H1 (cell line): ENCODE data around the gene DPP10. TPM values are rescaled to one million over a fixed set of nuclear protein-coding genes. Genes with fewer than 3 reads are reported as not detected.

Source experiments
- CTCF ChIA-PET: fragments of 300-600 bp; sonication (Branson Sonifier 250); formaldehyde crosslinking; loops from one replicate; lab custom pipeline; 2021; ENCODE audit not compliant: partially characterized antibody; lab: Charles Lee
- POLR2A ChIA-PET: fragments of 300-600 bp; sonication (Branson Sonifier 250); formaldehyde crosslinking; loops from one replicate; lab custom pipeline; 2021; ENCODE audit warnings: inconsistent platforms; ENCODE audit not compliant: partially characterized antibody; lab: Charles Lee
- DNase-seq, 2 experiments: peaks; one replicate each; pipeline versions ENCODE4 v3.0.0 to v3.0.0-alpha.2; 2010 to 2022; ENCODE audit warnings: low spot score in 2 of 2, low read depth in 1 of 2, mixed read lengths in 1 of 2
- FAIRE-seq: peaks from 2 replicates; lab custom pipeline; 2011; peaks lifted over from hg19 to GRCh38; lab: Jason Lieb, UNC
- H2AFZ ChIP-seq: 2 replicates; pipeline ENCODE4 v1.8.1; 2012; ENCODE audit warnings: low read length, inconsistent platforms
- H2AK5ac ChIP-seq: 2 replicates; pipeline ENCODE4 v1.6.1; 2013; ENCODE audit warnings: low read depth, low read length
- H2BK120ac ChIP-seq: replicated peaks from 2 replicates; pipeline ENCODE3; 2013; ENCODE audit warnings: low read depth, low read length, inconsistent platforms
- H2BK12ac ChIP-seq: 2 replicates; pipeline ENCODE4 v1.6.1; 2013; ENCODE audit warnings: low read depth, low read length
- H2BK15ac ChIP-seq: 2 replicates; pipeline ENCODE4 v1.6.1; 2013; ENCODE audit warnings: low read length
- H2BK20ac ChIP-seq: 2 replicates; pipeline ENCODE4 v1.6.1; 2013; ENCODE audit warnings: low read length
- H2BK5ac ChIP-seq: 2 replicates; pipeline ENCODE4 v1.6.1; 2013; ENCODE audit warnings: low read depth, low read length
- H3K14ac ChIP-seq: 2 replicates; pipeline ENCODE4 v1.6.1; 2013; ENCODE audit warnings: inconsistent platforms; ENCODE audit not compliant: insufficient read length
- H3K18ac ChIP-seq: 2 replicates; pipeline ENCODE4 v1.6.1; 2013; ENCODE audit warnings: low read length; ENCODE audit errors: extremely low read depth
- H3K23ac ChIP-seq: 2 replicates; pipeline ENCODE4 v1.6.1; 2013; ENCODE audit warnings: inconsistent platforms; ENCODE audit not compliant: insufficient read length
- H3K23me2 ChIP-seq: 2 replicates; pipeline ENCODE4 v1.6.1; 2013; ENCODE audit warnings: low read depth, low read length
- H3K27ac ChIP-seq: 2 replicates; pipeline ENCODE4 v1.6.1; 2011; ENCODE audit warnings: low read depth, low read length, inconsistent platforms
- H3K27me3 ChIP-seq, 4 experiments: replicated peaks in 1 of 4; 1 replicate in 1 of 4; 2 replicates in 3 of 4; pipeline versions ENCODE4 v1.6.1 to v1.8.1; 2011 to 2013; ENCODE audit warnings: low read length in 3 of 4, mild to moderate bottlenecking in 3 of 4, inconsistent platforms in 2 of 4, mixed read lengths in 2 of 4, moderate library complexity in 1 of 4; ENCODE audit not compliant: control insufficient read depth in 3 of 4, insufficient read depth in 3 of 4; ENCODE audit errors: extremely low read depth in 1 of 4
- H3K36me3 ChIP-seq, 4 experiments: 2 replicates each; pipeline versions ENCODE4 v1.6.1 to v1.8.1; 2011 to 2013; ENCODE audit warnings: mild to moderate bottlenecking in 4 of 4, low read length in 3 of 4, moderate library complexity in 2 of 4, control low read depth in 1 of 4, inconsistent platforms in 1 of 4; ENCODE audit not compliant: insufficient read depth in 4 of 4, control insufficient read depth in 2 of 4
- H3K4ac ChIP-seq: replicated peaks from 2 replicates; pipeline ENCODE3; 2013; ENCODE audit warnings: low read length, low read depth, mixed read lengths, inconsistent platforms; ENCODE audit not compliant: insufficient read length
- H3K4me1 ChIP-seq, 4 experiments: replicated peaks in 1 of 4; 1 replicate in 1 of 4; 2 replicates in 3 of 4; pipeline versions ENCODE4 v1.6.1 to v1.8.1; 2011 to 2013; ENCODE audit warnings: low read length in 3 of 4, inconsistent platforms in 2 of 4, mixed read lengths in 1 of 4; ENCODE audit not compliant: insufficient read depth in 4 of 4, control insufficient read depth in 3 of 4
- H3K4me2 ChIP-seq, 2 experiments: 2 replicates each; pipeline versions ENCODE4 v1.6.1 to v1.8.1; 2011 to 2013; ENCODE audit warnings: low read depth in 2 of 2, low read length in 2 of 2, control low read depth in 1 of 2, inconsistent platforms in 1 of 2, mild to moderate bottlenecking in 1 of 2; ENCODE audit not compliant: insufficient read depth in 1 of 2
- H3K4me3 ChIP-seq, 4 experiments: fragments of 200-600, 300-600 bp in 1 of 4; sonication (generic), shearing (Covaris generic), sonication (Bioruptor Twin) in 1 of 4; 2 replicates each; pipeline versions ENCODE4 v1.5.1 to v1.8.1; 2011 to 2016; ENCODE audit warnings: low read length in 4 of 4, low read depth in 3 of 4, control low read depth in 2 of 4, inconsistent platforms in 2 of 4, mild to moderate bottlenecking in 2 of 4, mixed read lengths in 1 of 4, moderate library complexity in 1 of 4; ENCODE audit not compliant: insufficient read depth in 2 of 4; ENCODE audit errors: extremely low read depth in 1 of 4
- H3K56ac ChIP-seq: replicated peaks from 2 replicates; pipeline ENCODE3; 2013; ENCODE audit warnings: low read depth, mild to moderate bottlenecking, mixed read lengths, low read length, inconsistent platforms; ENCODE audit not compliant: insufficient read length
- H3K79me1 ChIP-seq: 2 replicates; pipeline ENCODE4 v1.6.1; 2013; ENCODE audit warnings: low read depth, low read length, control low read depth
- H3K79me2 ChIP-seq, 2 experiments: 2 replicates each; pipeline versions ENCODE4 v1.6.1 to v1.8.1; 2012 to 2013; ENCODE audit warnings: low read length in 2 of 2, mild to moderate bottlenecking in 2 of 2, inconsistent platforms in 1 of 2; ENCODE audit not compliant: insufficient read depth in 2 of 2, control insufficient read depth in 1 of 2
- H3K9ac ChIP-seq, 4 experiments: replicated peaks in 1 of 4; 1 replicate in 1 of 4; 2 replicates in 3 of 4; pipeline versions ENCODE4 v1.6.1 to v1.8.1; 2011 to 2013; ENCODE audit warnings: low read depth in 3 of 4, low read length in 3 of 4, control low read depth in 2 of 4, mild to moderate bottlenecking in 2 of 4, moderate library complexity in 2 of 4, inconsistent platforms in 1 of 4; ENCODE audit errors: extremely low read depth in 1 of 4
- H3K9me3 ChIP-seq, 2 experiments: 2 replicates each; pipeline versions ENCODE4 v1.6.1 to v1.8.1; 2012 to 2013; ENCODE audit warnings: mild to moderate bottlenecking in 2 of 2, moderate library complexity in 2 of 2, control low read depth in 1 of 2, inconsistent platforms in 1 of 2, low read depth in 1 of 2, low read length in 1 of 2, mixed read lengths in 1 of 2; ENCODE audit not compliant: insufficient read depth in 2 of 2
- H4K20me1 ChIP-seq, 2 experiments: replicated peaks in 1 of 2; 2 replicates each; pipeline versions ENCODE3 to v1.8.1; 2011 to 2013; ENCODE audit warnings: inconsistent platforms in 2 of 2, low read length in 2 of 2, mild to moderate bottlenecking in 1 of 2; ENCODE audit not compliant: insufficient read depth in 2 of 2, control insufficient read depth in 1 of 2
- H4K5ac ChIP-seq: 2 replicates; pipeline ENCODE4 v1.6.1; 2013; ENCODE audit warnings: low read length, low read depth, mixed read lengths, inconsistent platforms; ENCODE audit not compliant: insufficient read length
- H4K8ac ChIP-seq: 2 replicates; pipeline ENCODE4 v1.8.0; 2013; ENCODE audit warnings: mild to moderate bottlenecking, moderate library complexity, low read length, inconsistent platforms; ENCODE audit not compliant: insufficient read depth; ENCODE audit errors: extremely low read depth
- H4K91ac ChIP-seq: replicated peaks from 2 replicates; pipeline ENCODE3; 2013; ENCODE audit warnings: low read length, mixed read lengths, inconsistent platforms; ENCODE audit not compliant: insufficient read length
- BRCA1 ChIP-seq: IDR thresholded peaks from 2 replicates; pipeline ENCODE4 v1.6.1; 2012; ENCODE audit warnings: low read depth, low read length, improper control_type of control experiment
- PHF8 ChIP-seq: fragments of 200-600 bp; sonication (generic); conservative IDR thresholded peaks from 2 replicates; pipeline ENCODE4 v1.7.1; 2012; ENCODE audit warnings: low read depth, mild to moderate bottlenecking, inconsistent platforms, low read length, moderate library complexity
- SIN3A ChIP-seq, 2 experiments: IDR thresholded peaks in 1 of 2; conservative IDR thresholded peaks in 1 of 2; 2 replicates each; pipeline ENCODE4 v1.6.1; 2011 to 2012; ENCODE audit warnings: low read length in 2 of 2, improper control_type of control experiment in 1 of 2, low read depth in 1 of 2, mild to moderate bottlenecking in 1 of 2
- SUZ12 ChIP-seq: fragments of 200-600 bp; sonication (generic); IDR thresholded peaks from 2 replicates; pipeline ENCODE4 v1.6.1; 2012; ENCODE audit warnings: mild to moderate bottlenecking, inconsistent platforms, low read length, moderate library complexity, mixed read lengths
- TAF7 ChIP-seq: optimal IDR thresholded peaks from 2 replicates; pipeline ENCODE3; 2011; ENCODE audit warnings: low read depth, mild to moderate bottlenecking, inconsistent platforms, low read length, moderate library complexity, borderline replicate concordance
- WGBS, 2 experiments: shearing (Covaris generic) in 1 of 2; methylation state at CpG; one replicate each; pipeline versions ENCODE4 v1.1.6 to v1.1.7; 2013 to 2015; ENCODE audit warnings: low lambda C conversion rate in 2 of 2, mixed read lengths in 2 of 2, inconsistent platforms in 1 of 2, low coverage in 1 of 2, missing lambda C conversion rate in 1 of 2; ENCODE audit not compliant: insufficient replicate concordance in 2 of 2, insufficient coverage in 1 of 2, insufficient read length in 1 of 2; ENCODE audit errors: extremely low coverage in 1 of 2, missing lambda C conversion rate in 1 of 2; 5-methylcytosine and 5-hydroxymethylcytosine counted together
- polyA plus RNA-seq, 7 experiments: library from polyadenylated mRNA; depleted of rRNA in 3 of 7; stranded (reverse) in 5 of 7; unstranded in 2 of 7; fragments of >200 nt in 5 of 7; fragments of 200-250 nt in 2 of 7; gene quantifications; 1 replicate in 5 of 7; 2 replicates in 1 of 7; 4 replicates in 1 of 7; pipeline versions ENCODE4 v1.2.1 to v1.2.3, GENCODE V29; 2011 to 2013; ENCODE audit warnings: missing spikeins in 2 of 7, mixed read lengths in 2 of 7
- total RNA-seq: library from RNA; stranded (reverse); fragmentation: NEBNext Ultra II Directional; extraction: Animal tissue kit (Norgen Biotek cat#: 25700); gene quantifications from 2 replicates; pipeline ENCODE4 v1.2.1, GENCODE V29; 2021

Gene DPP10
- total and polyA plus RNA-seq, 2 of the 8 experiments (the other 6 are each of a cell fraction or from before 2014, with no cell fraction given): 3.3 to 7.2 TPM

GRCh38 chr2:114683251-114683650, 240.8 kb downstream of the DPP10 start:
- no peak overlapping the region for H3K27ac ChIP-seq
- no peaks in the 10 kb centered on the region for H3K79me1 ChIP-seq
- peak overlapping the region; percentile 32 for H4K5ac ChIP-seq
- WGBS, 2 experiments: 88% methylated on average over 1 of the region's 1 CpG; no CpG with 5 or more reads in 1 of the 2 experiments
- DNase-seq (no peak), FAIRE-seq (no peak)
- H3K23ac ChIP-seq: no peak overlapping the region
- H4K8ac ChIP-seq: no peak overlapping the region
- ChIA-PET CTCF (no interaction called here), POLR2A (no interaction called here)
- no peak overlapping the region for H3K4ac ChIP-seq
- peaks cover 7 to 20% (median 13%) of the 10 kb centered on the region in 4 experiments; a peak in 5 of 7 replicates for H3K4me1 ChIP-seq
- no peak overlapping the region for H2AFZ ChIP-seq
- no peaks in the 10 kb centered on the region for H3K9me3 ChIP-seq
- H4K91ac ChIP-seq: no peak overlapping the region
- H3K36me3 ChIP-seq: no peaks in the 10 kb centered on the region
- no peak overlapping the region for H2BK5ac ChIP-seq
- H3K4me3 ChIP-seq: no peak overlapping the region
- H3K27me3 ChIP-seq: no peaks in the 10 kb centered on the region
- peak overlapping the region in 1 of 2 experiments; percentile 22; a peak in 1 of 4 replicates for H3K4me2 ChIP-seq
- H3K56ac ChIP-seq: no peak overlapping the region
- H2BK120ac ChIP-seq: no peak overlapping the region
- H3K9ac ChIP-seq: no peak overlapping the region
- peak overlapping the region; percentile 37; the same call in 1 of the 2 replicates for H2BK20ac ChIP-seq
- no peak overlapping the region for H2AK5ac ChIP-seq
- no peak overlapping the region; the same call in 1 of the 2 replicates for H2BK12ac ChIP-seq
- H3K79me2 ChIP-seq: no peaks in the 10 kb centered on the region
- H3K18ac ChIP-seq: no peak overlapping the region
- H2BK15ac ChIP-seq: no peak overlapping the region
- no peaks in the 10 kb centered on the region for H4K20me1 ChIP-seq
- no peaks in the 10 kb centered on the region for H3K23me2 ChIP-seq
- no peak overlapping the region for H3K14ac ChIP-seq
- TF ChIP-seq PHF8: no peak
- no peak for TF ChIP-seq SUZ12
- TF ChIP-seq BRCA1: no peak
- TF ChIP-seq SIN3A (conservative IDR thresholded peaks at IDR 0.05 in 1 of 2, IDR thresholded peaks at IDR 0.05 in 1 of 2; ENCODE audit: low read depth in 1 of 2, low read length in 2 of 2): no peak
- no peak for TF ChIP-seq TAF7
